Measurements from ENCODE around the gene CUBN.

Gene CUBN

DNA sequence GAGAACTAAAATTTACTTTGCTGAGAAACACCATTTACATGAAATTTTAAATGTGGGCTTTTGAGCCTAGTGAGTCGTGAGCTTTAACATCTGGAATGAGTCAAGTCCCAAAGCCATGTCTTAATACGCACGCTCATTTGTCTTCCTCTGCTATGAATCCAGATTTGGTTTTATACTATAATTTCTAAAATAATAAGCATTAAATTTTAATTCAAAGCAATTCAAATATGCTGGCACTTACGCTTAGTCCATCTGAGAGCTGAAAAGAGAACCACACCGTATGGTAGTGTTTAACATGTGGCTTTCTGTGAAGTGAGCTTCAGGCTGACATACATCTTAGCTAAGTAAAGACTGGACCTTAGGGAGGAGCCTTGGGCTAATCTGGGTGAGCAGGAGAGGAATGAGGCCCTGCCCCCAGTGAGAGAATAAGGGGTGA is 52.2 kb downstream of the CUBN start:
- Histone ChIP-seq H3K4me3 (no peak overlapping the region), H3K4me1 (peaks cover 0 to 30% (median 13%) of the 10 kb centered on the region in 4 donors), H3K36me3 (no peaks in the 10 kb centered on the region), H3K27me3 (no peaks in the 10 kb centered on the region), H3K27ac (peak overlapping the region in 1 of 2 donors; percentile 74), H3K9me3 (no peaks in the 10 kb centered on the region)
- TF ChIP-seq CTCF (IDR thresholded peaks at IDR 0.05) = no peak
- intact Hi-C loops (cut with DNase I; ENCODE audit: low total_unique reads) = loop anchor here (10.0 kb wide), 1 partner anchor 73 kb away; no protein-coding TSS in a partner anchor
- DNase-seq = no peak

DNA sequence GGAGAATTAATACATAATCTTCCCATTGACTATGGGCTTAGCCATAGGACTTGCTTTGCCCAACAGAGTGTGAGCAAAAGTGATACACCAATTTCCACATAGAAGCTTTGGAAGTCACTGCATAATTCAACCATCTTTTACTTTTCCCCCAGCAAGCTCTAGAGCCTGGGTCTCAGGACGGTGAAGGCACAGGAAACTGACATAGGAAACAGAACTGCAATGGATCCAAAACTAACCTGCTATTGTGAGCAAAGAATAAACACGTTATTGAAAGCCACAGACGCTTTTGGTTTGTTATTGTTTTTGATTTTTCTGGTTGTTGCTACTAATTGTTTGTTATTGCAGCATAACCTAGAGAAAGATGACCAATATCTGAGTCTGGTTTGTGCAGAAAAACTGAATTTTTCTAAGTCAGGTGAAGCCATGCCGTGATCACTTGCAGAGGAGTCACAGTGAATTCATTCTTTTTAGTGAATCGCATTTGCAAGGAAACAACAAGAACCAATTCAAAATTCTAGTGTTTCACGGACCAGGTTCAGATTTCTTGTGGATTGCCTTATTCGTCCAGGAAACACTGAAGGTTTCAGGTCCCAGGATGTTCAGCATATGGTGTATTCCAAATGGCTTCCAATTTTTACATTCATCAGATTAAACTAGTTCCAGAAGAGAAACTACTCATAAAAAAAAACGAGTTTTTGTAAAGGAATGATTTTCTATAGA is 52.8 kb downstream of the CUBN start:
- H3K4me1 ChIP-seq = peaks cover 0 to 30% (median 13%) of the 10 kb centered on the region in 4 donors
- H3K36me3 ChIP-seq = no peaks in the 10 kb centered on the region
- H3K9me3 ChIP-seq = no peaks in the 10 kb centered on the region
- no peak for TF ChIP-seq CTCF (IDR thresholded peaks at IDR 0.05)
- no peak overlapping the region for H3K4me3 ChIP-seq
- peak overlapping the region; percentile 74 to 77 for H3K27ac ChIP-seq
- intact Hi-C loops (cut with DNase I; ENCODE audit: low total_unique reads) = loop anchor here (10.0 kb wide), 1 partner anchor 72 kb away; no protein-coding TSS in a partner anchor
- no peaks in the 10 kb centered on the region for H3K27me3 ChIP-seq
- DNase-seq = no peak

DNA sequence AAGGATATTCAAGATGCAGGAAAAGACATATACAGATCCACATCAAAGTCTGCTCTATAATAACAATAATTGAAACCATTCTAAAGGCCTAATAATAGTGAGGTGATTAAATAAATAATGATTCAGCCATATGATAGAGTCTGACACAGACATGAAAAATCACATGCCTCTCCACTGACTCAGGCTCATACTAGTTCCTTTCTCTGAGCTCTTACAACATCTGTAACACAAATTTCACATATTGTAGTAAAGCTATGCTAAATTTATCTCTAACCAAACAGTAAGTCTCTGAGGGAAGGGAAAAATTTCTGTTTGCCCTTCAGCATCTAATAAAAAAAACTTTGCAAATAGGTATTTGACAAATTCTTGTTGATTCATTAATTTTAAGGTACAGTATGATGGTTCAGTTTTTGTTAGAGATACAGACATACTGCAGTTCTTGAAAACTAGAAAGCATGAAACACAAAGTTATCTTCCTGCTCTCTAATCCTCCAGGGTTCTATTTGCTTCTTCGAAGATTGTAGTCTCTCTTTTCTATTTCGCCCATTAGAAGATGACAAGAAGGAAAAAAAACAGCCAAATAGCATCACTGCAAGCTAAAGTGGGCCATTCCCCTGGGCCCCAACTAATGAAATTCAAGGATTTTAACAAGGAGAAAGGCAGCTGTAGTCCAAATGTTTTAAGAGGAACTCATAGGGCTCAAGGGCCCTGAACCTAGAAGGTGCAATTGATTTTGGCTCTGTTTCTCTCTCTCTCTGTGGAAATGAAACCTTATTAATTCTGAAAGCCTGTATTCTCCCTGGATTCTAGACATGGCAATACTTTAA is 53.9 kb downstream of the CUBN start:
- H3K9me3 ChIP-seq = no peaks in the 10 kb centered on the region
- no peak overlapping the region for H3K4me3 ChIP-seq
- peaks cover 0 to 30% (median 13%) of the 10 kb centered on the region in 4 donors for H3K4me1 ChIP-seq
- no peaks in the 10 kb centered on the region for H3K36me3 ChIP-seq
- H3K27me3 ChIP-seq = no peaks in the 10 kb centered on the region
- TF ChIP-seq CTCF (IDR thresholded peaks at IDR 0.05) = no peak
- intact Hi-C loops (cut with DNase I; ENCODE audit: low total_unique reads) = loop anchor here (10.0 kb wide), 1 partner anchor 71 kb away; no protein-coding TSS in a partner anchor
- peak overlapping the region; percentile 74 to 77 for H3K27ac ChIP-seq
- DNase-seq = peak in 1 of 2 donors; percentile 32

DNA sequence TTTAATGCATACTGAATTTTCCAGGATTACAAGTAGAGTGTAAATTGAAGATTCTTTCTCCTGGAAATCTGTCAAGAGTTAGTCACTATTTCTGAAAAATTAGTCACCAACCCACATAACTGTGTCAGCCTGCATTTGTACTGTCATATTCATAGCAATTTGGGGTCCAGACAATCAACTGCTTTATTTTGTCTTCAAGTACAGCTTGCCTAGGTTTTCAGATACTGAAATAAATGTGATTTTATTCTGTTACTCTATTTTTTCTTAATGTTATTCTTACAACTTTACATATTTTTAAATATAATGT is 55.1 kb downstream of the CUBN start:
- Histone ChIP-seq H3K4me3 (no peak overlapping the region), H3K27ac (peak overlapping the region in 1 of 2 donors; percentile 77), H3K4me1 (peaks cover 0 to 30% (median 13%) of the 10 kb centered on the region in 4 donors), H3K36me3 (no peaks in the 10 kb centered on the region), H3K9me3 (no peaks in the 10 kb centered on the region), H3K27me3 (no peaks in the 10 kb centered on the region)
- DNase-seq = no peak
- TF ChIP-seq CTCF (IDR thresholded peaks at IDR 0.05) = no peak
- intact Hi-C loops (cut with DNase I; ENCODE audit: low total_unique reads) = loop anchor here (10.0 kb wide), 1 partner anchor 70 kb away; no protein-coding TSS in a partner anchor

DNA sequence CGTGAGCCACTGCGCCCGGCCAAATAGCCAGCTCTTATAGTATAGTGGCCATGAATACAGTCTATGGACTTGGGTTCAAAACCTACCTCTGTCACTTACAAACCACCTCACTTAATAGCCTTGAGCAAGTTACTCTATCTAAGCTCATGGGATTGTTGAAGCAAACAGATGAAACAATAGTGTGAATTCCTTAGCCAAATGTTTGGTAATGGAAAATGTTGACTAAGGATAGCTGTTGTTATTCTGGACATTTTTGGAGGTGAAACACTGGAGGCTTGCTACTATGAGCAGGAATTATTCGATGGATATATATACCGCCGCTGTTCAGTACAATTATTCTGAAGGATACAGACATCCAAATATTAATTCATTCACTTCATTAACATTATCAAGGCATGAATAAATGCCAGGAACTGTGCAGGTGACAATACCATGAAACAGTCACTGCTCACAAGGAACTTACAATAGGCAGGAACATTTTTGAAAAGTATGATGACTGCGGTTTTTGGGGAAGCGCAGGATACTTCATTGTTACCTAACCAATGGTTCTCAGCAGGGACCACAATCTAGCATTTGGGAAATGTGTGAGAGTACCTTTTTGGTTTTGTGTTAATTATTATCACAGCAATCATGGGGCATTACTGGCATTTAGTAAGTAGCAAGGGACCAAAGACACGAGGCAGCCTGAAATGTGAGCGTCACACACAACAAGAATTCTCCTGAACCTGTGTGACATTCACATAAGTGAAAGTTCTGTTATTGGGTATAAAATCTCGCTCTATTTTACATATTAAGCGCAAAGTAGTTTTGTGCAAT is 55.7 kb downstream of the CUBN start:
- no peak for TF ChIP-seq CTCF (IDR thresholded peaks at IDR 0.05)
- H3K27me3 ChIP-seq = no peaks in the 10 kb centered on the region

More for the DNA sequence above, 55.7 kb downstream of the CUBN start:
- H3K9me3 ChIP-seq = no peaks in the 10 kb centered on the region
- peaks cover 0 to 30% (median 13%) of the 10 kb centered on the region in 4 donors for H3K4me1 ChIP-seq
- H3K4me3 ChIP-seq = no peak overlapping the region
- intact Hi-C loops (cut with DNase I; ENCODE audit: low total_unique reads) = loop anchor here (10.0 kb wide), 1 partner anchor 69 kb away; no protein-coding TSS in a partner anchor
- H3K27ac ChIP-seq = no peak overlapping the region
- DNase-seq = no peak
- H3K36me3 ChIP-seq = no peaks in the 10 kb centered on the region
